AG04450 (cell line): Measurements from ENCODE around the gene LCN1. TPM values are rescaled to one million over a fixed set of nuclear protein-coding genes. Genes with fewer than 3 reads are reported as not detected.
A peak's percentile ranks its signal among the peaks of the same experiment; 100 is the strongest.

ENCODE experiments used
- CTCF ChIA-PET: fragments of 300-600, 350-600 bp; formaldehyde crosslinking; extraction: SDS; loops from one replicate; lab custom pipeline; 2022; ENCODE audit warnings: antibody characterized with exemption, inconsistent platforms; lab: Charles Lee
- POLR2A ChIA-PET: fragments of 350-600 bp; formaldehyde crosslinking; extraction: SDS; loops from one replicate; lab custom pipeline; 2021; ENCODE audit warnings: antibody characterized with exemption, inconsistent platforms; lab: Yijun Ruan, JAX
- DNase-seq: peaks from one replicate; pipeline ENCODE4 v3.0.0-alpha.2; 2011; ENCODE audit warnings: low read depth, low spot score
- H3K27ac ChIP-seq: one replicate; pipeline ENCODE4 v1.5.1; 2012; ENCODE audit warnings: low read depth, low read length, control low read depth
- H3K27me3 ChIP-seq: one replicate; pipeline ENCODE4 v1.6.0; 2012; ENCODE audit warnings: low read length; ENCODE audit not compliant: control insufficient read depth, insufficient read depth
- H3K4me3 ChIP-seq: 2 replicates; pipeline ENCODE4 v1.5.1; 2011; ENCODE audit warnings: mild to moderate bottlenecking, low read depth, low read length, control low read depth
- H3K9me3 ChIP-seq: 2 replicates; pipeline ENCODE4 v1.5.1; 2012; ENCODE audit warnings: low read length; ENCODE audit not compliant: control insufficient read depth, insufficient read depth
- polyA plus RNA-seq: library from polyadenylated mRNA; depleted of rRNA; stranded (reverse); fragments of >200 nt; gene quantifications from 2 replicates; pipeline ENCODE4 v1.2.3, GENCODE V29; 2011
- TF ChIP-seq, protein P1 (sequence below): IDR thresholded peaks from 2 replicates; pipeline ENCODE4 v1.5.1; 2011; ENCODE audit warnings: low read depth, low read length, control low read depth, inconsistent platforms

Gene LCN1
- polyA plus RNA-seq, 1 experiment = not detected

DNA sequence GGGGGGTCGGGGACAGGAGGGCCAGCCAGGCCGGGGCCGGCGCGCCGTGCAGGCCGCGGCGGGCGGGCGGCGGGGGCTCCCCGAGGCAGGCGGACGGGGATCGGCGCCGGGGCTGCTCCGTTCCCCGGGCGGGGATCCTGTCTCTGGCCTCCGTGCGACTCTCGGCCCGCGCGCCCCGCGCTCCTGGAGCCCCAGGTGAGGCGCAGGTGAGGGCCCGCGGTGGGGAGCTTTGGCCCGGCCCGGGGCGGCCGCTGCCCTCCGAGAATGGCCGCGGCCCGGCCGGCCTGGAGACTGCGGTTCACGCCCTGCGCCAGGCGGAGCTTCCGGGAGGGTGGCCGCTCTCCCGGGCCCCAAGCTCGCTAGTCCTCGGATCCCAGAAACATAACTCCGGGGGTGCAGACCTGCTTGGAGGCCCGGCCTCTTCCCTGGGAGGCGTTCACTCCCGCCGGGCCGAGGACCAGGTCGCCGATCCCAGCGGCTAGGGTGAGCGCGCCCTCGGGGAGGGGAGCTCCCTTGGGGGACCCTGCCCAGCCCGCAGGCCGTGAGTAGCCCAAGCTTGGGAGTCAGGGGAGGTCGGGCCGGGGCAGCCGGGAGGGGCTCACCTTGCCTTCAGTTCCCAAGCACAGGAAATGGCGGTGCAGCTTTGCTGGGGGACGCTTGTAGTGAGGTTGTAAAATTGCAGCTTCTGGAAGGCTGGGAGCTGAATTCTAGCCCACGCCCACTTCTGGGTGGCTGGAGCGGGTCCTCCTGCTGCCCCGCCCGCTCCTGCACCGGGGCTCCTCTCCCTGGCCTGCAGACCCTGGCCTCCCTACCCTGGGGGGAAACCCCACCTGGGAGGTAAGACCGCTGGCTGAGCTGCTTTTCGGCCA is 40.9 kb upstream of the LCN1 start:
- ChIA-PET CTCF (interaction anchor here (1.0 to 1.6 kb wide), 2 partner anchors 11 to 25 kb away, joined by 3 to 4 read pairs; no protein-coding TSS in a partner anchor), POLR2A (interaction anchor here (0.5 to 0.7 kb wide), 3 partner anchors 14 to 1666 kb away, joined by 3 to 4 read pairs (median 3); no protein-coding TSS in a partner anchor)
- TF ChIP-seq, protein P1, sequence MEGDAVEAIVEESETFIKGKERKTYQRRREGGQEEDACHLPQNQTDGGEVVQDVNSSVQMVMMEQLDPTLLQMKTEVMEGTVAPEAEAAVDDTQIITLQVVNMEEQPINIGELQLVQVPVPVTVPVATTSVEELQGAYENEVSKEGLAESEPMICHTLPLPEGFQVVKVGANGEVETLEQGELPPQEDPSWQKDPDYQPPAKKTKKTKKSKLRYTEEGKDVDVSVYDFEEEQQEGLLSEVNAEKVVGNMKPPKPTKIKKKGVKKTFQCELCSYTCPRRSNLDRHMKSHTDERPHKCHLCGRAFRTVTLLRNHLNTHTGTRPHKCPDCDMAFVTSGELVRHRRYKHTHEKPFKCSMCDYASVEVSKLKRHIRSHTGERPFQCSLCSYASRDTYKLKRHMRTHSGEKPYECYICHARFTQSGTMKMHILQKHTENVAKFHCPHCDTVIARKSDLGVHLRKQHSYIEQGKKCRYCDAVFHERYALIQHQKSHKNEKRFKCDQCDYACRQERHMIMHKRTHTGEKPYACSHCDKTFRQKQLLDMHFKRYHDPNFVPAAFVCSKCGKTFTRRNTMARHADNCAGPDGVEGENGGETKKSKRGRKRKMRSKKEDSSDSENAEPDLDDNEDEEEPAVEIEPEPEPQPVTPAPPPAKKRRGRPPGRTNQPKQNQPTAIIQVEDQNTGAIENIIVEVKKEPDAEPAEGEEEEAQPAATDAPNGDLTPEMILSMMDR = no peak
- H3K9me3 ChIP-seq = no peaks in the 10 kb centered on the region
- H3K27ac ChIP-seq = no peak overlapping the region
- H3K4me3 ChIP-seq = peak overlapping the region; percentile 75
- DNase-seq = no peak
- H3K27me3 ChIP-seq = no peaks in the 10 kb centered on the region

DNA sequence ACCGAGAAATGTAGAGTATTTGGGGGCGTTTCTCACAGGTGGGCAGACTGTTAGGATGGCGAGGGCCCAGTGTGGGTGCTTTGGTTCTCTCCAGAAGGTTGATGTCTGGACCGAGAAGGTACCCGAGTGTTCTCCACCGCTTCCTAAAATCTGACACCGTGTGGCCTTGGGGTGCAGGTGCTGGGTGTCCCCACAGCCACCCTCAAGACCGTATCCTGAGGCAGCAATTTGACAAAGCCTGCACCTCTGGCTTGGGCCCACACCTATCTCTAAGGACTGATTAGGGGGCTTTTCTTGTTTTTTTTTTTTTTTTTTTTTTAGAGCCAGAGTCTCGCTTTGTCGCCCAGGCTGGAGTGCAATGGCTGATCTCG is 40.3 kb upstream of the LCN1 start:
- TF ChIP-seq, protein P1 = no peak

DNA sequence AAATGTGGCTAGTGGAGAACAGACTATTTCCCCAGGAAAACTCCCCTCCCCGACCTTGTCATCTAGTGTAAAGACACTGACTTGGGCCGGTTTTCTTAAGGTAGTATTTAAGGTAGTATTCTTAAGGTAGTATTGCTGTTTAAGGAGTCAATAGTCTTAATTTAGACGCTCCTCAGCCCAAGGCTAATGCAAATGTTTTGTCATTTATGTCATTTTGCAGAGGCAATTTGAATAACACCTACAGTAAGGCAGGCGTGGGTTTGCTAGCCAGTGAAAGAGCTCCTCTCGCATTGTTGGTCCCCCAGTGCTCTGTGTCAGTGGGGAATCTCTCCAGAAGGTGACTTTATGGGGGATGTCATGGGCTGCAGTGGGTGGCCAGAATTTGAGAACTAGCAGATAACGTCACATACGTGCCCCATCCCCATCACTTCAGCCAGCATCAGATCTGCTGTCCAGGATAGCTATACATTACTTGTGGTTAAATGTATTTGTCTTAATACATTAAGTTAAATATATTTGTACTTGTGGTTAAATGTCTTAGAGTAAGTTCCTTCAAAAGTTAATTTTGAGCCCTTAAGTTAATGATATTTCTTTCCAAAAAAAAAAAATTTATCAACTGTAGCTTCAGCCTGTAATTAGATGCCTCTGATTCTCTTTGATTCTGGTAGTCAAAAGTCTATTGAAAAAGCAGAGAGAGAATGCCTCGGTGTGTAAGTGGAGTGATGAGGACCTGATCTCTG is 39.1 kb upstream of the LCN1 start:
- CTCF ChIA-PET = interaction anchor here (1.5 to 1.6 kb wide), 2 partner anchors 18 to 23 kb away, joined by 4 read pairs; no protein-coding TSS in a partner anchor
- POLR2A ChIA-PET = no interaction called here
- no peaks in the 10 kb centered on the region for H3K27me3 ChIP-seq
- TF ChIP-seq, protein P1 = no peak
- H3K27ac ChIP-seq = no peak overlapping the region
- H3K9me3 ChIP-seq = no peaks in the 10 kb centered on the region
- no peak for DNase-seq
- no peak overlapping the region for H3K4me3 ChIP-seq

More for the DNA sequence above, 40.3 kb upstream of the LCN1 start:
- ChIA-PET POLR2A (interaction anchor here (0.6 to 0.7 kb wide), 2 partner anchors 15 to 1343 kb away, joined by 3 to 4 read pairs; no protein-coding TSS in a partner anchor), CTCF (interaction anchor here (1.0 to 1.6 kb wide), 2 partner anchors 12 to 24 kb away, joined by 3 to 4 read pairs; no protein-coding TSS in a partner anchor)
- H3K27me3 ChIP-seq = no peaks in the 10 kb centered on the region
- no peak for DNase-seq
- H3K4me3 ChIP-seq = peak overlapping the region; percentile 75
- H3K9me3 ChIP-seq = no peaks in the 10 kb centered on the region
- H3K27ac ChIP-seq = no peak overlapping the region

DNA sequence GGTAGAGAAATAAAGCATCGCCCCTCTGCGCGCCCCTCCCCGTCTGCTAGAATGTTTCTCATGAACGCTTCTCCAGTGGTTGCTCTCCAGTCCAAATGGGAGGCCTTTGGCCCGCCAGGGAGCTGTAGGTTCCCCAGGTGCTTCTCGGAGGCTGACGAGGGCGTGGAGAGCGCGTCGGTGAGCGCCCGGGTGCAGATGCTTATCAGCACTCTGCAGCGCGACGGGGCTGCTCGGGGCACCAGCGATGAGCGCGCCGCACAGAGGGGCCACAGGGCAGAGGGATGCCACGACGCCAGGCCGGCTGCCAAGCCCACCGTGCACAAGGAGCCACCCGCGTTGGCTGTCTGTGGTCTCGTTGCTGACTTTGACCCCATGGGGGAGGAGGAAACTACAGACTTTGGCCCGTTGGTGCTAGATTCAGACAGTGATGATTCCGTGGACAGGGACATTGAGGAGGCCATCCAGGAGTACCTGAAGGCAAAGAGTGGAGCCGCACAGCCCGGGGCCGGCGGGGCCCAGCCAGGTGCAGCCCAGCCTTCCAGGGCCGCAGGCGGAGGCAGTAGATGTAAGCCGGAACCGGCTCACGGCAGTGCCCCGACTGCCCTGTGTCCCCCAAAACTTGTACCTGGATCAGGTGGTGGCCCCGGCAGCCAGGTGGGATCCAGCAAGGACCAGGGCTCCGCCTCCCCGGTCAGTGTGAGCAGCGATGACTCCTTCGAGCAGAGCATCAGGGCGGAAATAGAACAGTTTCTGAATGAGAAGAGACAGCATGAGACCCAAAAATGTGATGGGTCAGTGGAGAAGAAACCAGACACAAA is 36.6 kb upstream of the LCN1 start:
- Histone ChIP-seq H3K9me3 (no peaks in the 10 kb centered on the region), H3K4me3 (no peak overlapping the region), H3K27ac (no peak overlapping the region), H3K27me3 (no peaks in the 10 kb centered on the region)
- ChIA-PET POLR2A (no interaction called here), CTCF (no interaction called here)
- TF ChIP-seq, protein P1 = no peak
- no peak for DNase-seq
